Spleen (tissue), 11 donors: ENCODE data around the gene SPNS1. TPM values are rescaled to one million over a fixed set of nuclear protein-coding genes. Genes with fewer than 3 reads are reported as not detected.
"Not testable (repeated sequence)": the region's sequence is repeated elsewhere in the genome, so short reads cannot be mapped to it uniquely, and the experiment has no call there.

Experiments
- DNase-seq: peaks from one replicate; pipeline ENCODE4 v3.0.0-alpha.2; 2020
- H3K27ac ChIP-seq, 8 donors: fragments of 200-600 bp; sonication (generic) in 7 of 8; 1 replicate in 4 of 8; 2 replicates in 4 of 8; pipeline versions ENCODE4 v1.5.0 to v1.8.0; 2016 to 2021; ENCODE audit warnings: inconsistent platforms in 4 of 8, mild to moderate bottlenecking in 4 of 8, moderate library complexity in 1 of 8
- H3K27me3 ChIP-seq, 7 donors: fragments of 200-600 bp; sonication (generic) in 6 of 7; replicated peaks in 1 of 7; 1 replicate in 4 of 7; 2 replicates in 3 of 7; pipeline versions ENCODE4 v1.5.0 to v1.8.0; 2016 to 2021; ENCODE audit warnings: inconsistent platforms in 3 of 7, mild to moderate bottlenecking in 1 of 7
- H3K36me3 ChIP-seq, 6 donors: fragments of 200-600 bp; sonication (generic) in 5 of 6; 1 replicate in 4 of 6; 2 replicates in 2 of 6; pipeline versions ENCODE4 v1.5.0 to v1.8.0; 2016 to 2021; ENCODE audit warnings: inconsistent platforms in 2 of 6
- H3K4me1 ChIP-seq, 6 donors: fragments of 200-600 bp; sonication (generic) in 5 of 6; 1 replicate in 3 of 6; 2 replicates in 3 of 6; pipeline versions ENCODE4 v1.5.0 to v1.8.0; 2016 to 2021; ENCODE audit warnings: inconsistent platforms in 3 of 6
- H3K4me3 ChIP-seq, 8 donors: fragments of 200-600 bp; sonication (generic) in 7 of 8; 1 replicate in 4 of 8; 2 replicates in 4 of 8; pipeline versions ENCODE4 v1.5.0 to v1.8.0; 2016 to 2021; ENCODE audit warnings: inconsistent platforms in 4 of 8, mild to moderate bottlenecking in 4 of 8, moderate library complexity in 2 of 8
- H3K9me3 ChIP-seq, 8 donors: fragments of 200-600 bp; sonication (generic) in 7 of 8; 1 replicate in 4 of 8; 2 replicates in 4 of 8; pipeline versions ENCODE4 v1.5.0 to v1.8.0; 2016 to 2021; ENCODE audit warnings: inconsistent platforms in 4 of 8
- CTCF ChIP-seq, 11 experiments: fragments of 200-600 bp in 7 of 11; fragments of 450-650 bp in 4 of 11; sonication (generic) in 4 of 11; IDR thresholded peaks in 8 of 11; conservative IDR thresholded peaks in 3 of 11; 1 replicate in 7 of 11; 2 replicates in 4 of 11; pipeline versions ENCODE4 v1.4.0 to v1.8.0; 2016 to 2021; ENCODE audit warnings: antibody characterized with exemption in 11 of 11, inconsistent platforms in 4 of 11, mild to moderate bottlenecking in 1 of 11
- POLR2A ChIP-seq, 3 donors: fragments of 450-650 bp; IDR thresholded peaks; one replicate each; pipeline ENCODE4 v1.5.1; 2017; ENCODE audit warnings: antibody characterized with exemption in 3 of 3, mild to moderate bottlenecking in 1 of 3
- POLR2AphosphoS5 ChIP-seq, 3 donors: sonication (generic); formaldehyde crosslinking; IDR thresholded peaks; one replicate each; pipeline ENCODE4 v1.5.1; 2017; ENCODE audit warnings: antibody characterized with exemption in 3 of 3
- WGBS, 5 donors: extraction: QIAGEN DNeasy Blood & Tissue Kit in 3 of 5; methylation state at CpG; one replicate each; pipeline versions ENCODE4 v1.1.5 to v1.1.7; 2013 to 2018; 5-methylcytosine and 5-hydroxymethylcytosine counted together
- intact Hi-C: fragments of 100-400 bp; cut with DNase I; formaldehyde crosslinking; loops from one replicate; pipeline ENCODE4 v1.15.0; 2023; ENCODE audit warnings: low total_unique reads
- polyA plus RNA-seq, 3 donors: library from polyadenylated mRNA; stranded (reverse); fragments of 200-250 nt; gene quantifications; one replicate each; pipeline ENCODE4 v1.2.1, GENCODE V29; 2013
- total RNA-seq, 7 donors: library from RNA; depleted of rRNA in 3 of 7; stranded (reverse); fragments of >200 nt in 3 of 7; fragmentation: NEBNext Ultra II Directional in 4 of 7; extraction: Animal tissue kit (Norgen Biotek cat#: 25700) in 4 of 7; gene quantifications; one replicate each; pipeline versions ENCODE4 v1.1.0 to v1.2.1, GENCODE V29; 2016 to 2021
- donor health status: healthy with polysubstance abuse.
- donor health status: DM: no; HTN: no; CAD: no; lungs with moderate emphysema.
- donor health status: DM: no; HTN: no; CAD: no.
- donor health status: Bipolar disorder and iron deficiency.
- donor health status: healthy.
- donor health status: DM: no; HTN: no; CAD: no.
- donor health status: DM: yes; HTN: yes; CAD: no.

The SPNS1 gene
- total and polyA plus RNA-seq, 10 donors = 26.9 to 91.4 (median 30.9) TPM

GRCh38 chr16:28935924-28936783 is 38.4 kb upstream of the SPNS1 start:
- Histone ChIP-seq H3K4me3 (peak overlapping the region in 6 of 8 donors; percentile 19 to 57 (median 28)), H3K27ac (peak overlapping the region in 5 of 8 donors; percentile 34 to 70 (median 45)), H3K36me3 (peaks cover 0 to 53% (median 0%) of the 10 kb centered on the region in 6 donors), H3K9me3 (no peaks in the 10 kb centered on the region), H3K27me3 (no peaks in the 10 kb centered on the region), H3K4me1 (peaks cover 6 to 55% (median 25%) of the 10 kb centered on the region in 6 donors)
- intact Hi-C loops = no loop called here
- 30 to 39% (median 35%) methylated on average over 35 to 36 of the region's 36 CpGs for WGBS, 5 donors
- TF ChIP-seq POLR2A (IDR thresholded peaks at IDR 0.05) = no peak
- peak in 2 of 3 donors; percentile 52 to 70 for TF ChIP-seq POLR2AphosphoS5 (IDR thresholded peaks at IDR 0.05)
- DNase-seq = peak; percentile 94

- peak; percentile 79 for DNase-seq
Measured at GRCh38 chr16:28936784-28937155, 37.8 kb upstream of the SPNS1 start.

GRCh38 chr16:28937222-28937876 is 37.2 kb upstream of the SPNS1 start:
- Histone ChIP-seq H3K4me3 (no peak overlapping the region), H3K36me3 (peaks cover 0 to 53% (median 0%) of the 10 kb centered on the region in 6 donors), H3K27ac (peak overlapping the region in 1 of 8 donors; percentile 70), H3K4me1 (peaks cover 5 to 48% (median 22%) of the 10 kb centered on the region in 6 donors), H3K27me3 (no peaks in the 10 kb centered on the region), H3K9me3 (no peaks in the 10 kb centered on the region)
- intact Hi-C loops = no loop called here
- no peak for DNase-seq
- TF ChIP-seq POLR2AphosphoS5 (IDR thresholded peaks at IDR 0.05) (no peak), POLR2A (IDR thresholded peaks at IDR 0.05) (no peak)
- WGBS, 5 donors = 80 to 89% (median 84%) methylated on average over 8 to 14 of the region's 14 CpGs

More at GRCh38 chr16:28936784-28937155, 37.8 kb upstream of the SPNS1 start:
- peak overlapping the region in 4 of 8 donors; percentile 34 to 70 (median 48) for H3K27ac ChIP-seq
- intact Hi-C loops = no loop called here
- peak overlapping the region in 4 of 8 donors; percentile 24 to 57 (median 32) for H3K4me3 ChIP-seq
- WGBS, 5 donors = 72 to 83% (median 78%) methylated on average over 23 to 26 of the region's 26 CpGs
- H3K27me3 ChIP-seq = no peaks in the 10 kb centered on the region
- peaks cover 5 to 49% (median 22%) of the 10 kb centered on the region in 6 donors for H3K4me1 ChIP-seq
- no peak for TF ChIP-seq CTCF (IDR thresholded peaks at IDR 0.05 in 8 of 11, conservative IDR thresholded peaks at IDR 0.05 in 3 of 11)
- peak in 2 of 3 donors; percentile 18 to 62 for TF ChIP-seq POLR2AphosphoS5 (IDR thresholded peaks at IDR 0.05)
- TF ChIP-seq POLR2A (IDR thresholded peaks at IDR 0.05) = no peak
- H3K9me3 ChIP-seq = no peaks in the 10 kb centered on the region
- H3K36me3 ChIP-seq = peaks cover 0 to 53% (median 0%) of the 10 kb centered on the region in 6 donors

GRCh38 chr16:28938721-28939120 is 35.9 kb upstream of the SPNS1 start:
- Histone ChIP-seq H3K9me3 (no peaks in the 10 kb centered on the region), H3K27ac (no peak overlapping the region), H3K27me3 (no peaks in the 10 kb centered on the region), H3K36me3 (peaks cover 0 to 53% (median 0%) of the 10 kb centered on the region in 6 donors), H3K4me3 (no peak overlapping the region), H3K4me1 (peaks cover 5 to 40% (median 22%) of the 10 kb centered on the region in 6 donors)
- DNase-seq = no peak
- intact Hi-C loops = no loop called here
- TF ChIP-seq POLR2A (IDR thresholded peaks at IDR 0.05) (no peak), POLR2AphosphoS5 (IDR thresholded peaks at IDR 0.05) (peak in 1 of 3 donors; percentile 56), CTCF (IDR thresholded peaks at IDR 0.05 in 8 of 11, conservative IDR thresholded peaks at IDR 0.05 in 3 of 11) (no peak)
- 87 to 94% (median 91%) methylated on average over 7 of the region's 7 CpGs for WGBS, 5 donors

- intact Hi-C loops, H3K27me3 ChIP-seq, DNase-seq, H3K9me3 ChIP-seq, H3K27ac ChIP-seq, H3K4me3 ChIP-seq: not testable (repeated sequence)
- WGBS, 5 donors = 89 to 93% (median 92%) methylated on average over 7 of the region's 7 CpGs
- H3K36me3 ChIP-seq = peaks cover 0 to 44% (median 0%) of the 10 kb centered on the region in 6 donors
- H3K4me1 ChIP-seq = peaks cover 5 to 35% (median 21%) of the 10 kb centered on the region in 6 donors
Measured at GRCh38 chr16:28939825-28940224, 34.8 kb upstream of the SPNS1 start.
